AG04449 (cell line): ENCODE data around the gene SHKBP1.

Experiments
- CTCF ChIA-PET: fragments of 350-600 bp; formaldehyde crosslinking; extraction: SDS; loops from one replicate; lab custom pipeline; 2021; ENCODE audit warnings: antibody characterized with exemption; lab: Yijun Ruan, JAX
- POLR2A ChIA-PET: fragments of 400-600, 350-600 bp; formaldehyde crosslinking; extraction: SDS; loops from one replicate; lab custom pipeline; 2020; ENCODE audit warnings: antibody characterized with exemption, inconsistent platforms; lab: Yijun Ruan, JAX
- DNase-seq: peaks from one replicate; pipeline ENCODE4 v3.0.0-alpha.2; 2010; ENCODE audit warnings: low read depth, low spot score
- H3K4me3 ChIP-seq: 2 replicates; pipeline ENCODE4 v1.5.1; 2011; ENCODE audit warnings: low read depth, mild to moderate bottlenecking, control low read depth, low read length
- CTCF ChIP-seq: IDR thresholded peaks from one replicate; pipeline ENCODE4 v1.5.1; 2011; ENCODE audit warnings: mild to moderate bottlenecking, moderate library complexity, low read length, control low read depth, inconsistent platforms; ENCODE audit not compliant: insufficient read depth; ENCODE audit errors: missing control alignments

SHKBP1 gene

GRCh38 chr19:40614622-40615411 lies 38.1 kb downstream of the SHKBP1 start:
- peak overlapping the region; percentile 89 for H3K4me3 ChIP-seq
- ChIA-PET POLR2A (interaction anchor here (0.6 to 1.8 kb wide), 6 partner anchors 11 to 98 kb away, joined by 3 to 5 read pairs (median 3); no protein-coding TSS in a partner anchor), CTCF (interaction anchor here (0.9 to 4.5 kb wide), 8 partner anchors 9 to 310 kb away, joined by 3 to 45 read pairs (median 4); no protein-coding TSS in a partner anchor)

GRCh38 chr19:40616178-40616577 lies 39.5 kb downstream of the SHKBP1 start:
- CTCF ChIA-PET, result interaction anchor here (0.7 to 4.5 kb wide), 9 partner anchors 8 to 30 kb away, joined by 3 to 45 read pairs (median 3); no protein-coding TSS in a partner anchor
- POLR2A ChIA-PET, result no interaction called here

More at GRCh38 chr19:40614622-40615411, 38.1 kb downstream of the SHKBP1 start:
- peak; percentile 75 for DNase-seq
- no peak for TF ChIP-seq CTCF

GRCh38 chr19:40616941-40617340 lies 40.3 kb downstream of the SHKBP1 start:
- H3K4me3 ChIP-seq, result no peak overlapping the region
- ChIA-PET CTCF (interaction anchor here (0.8 to 4.5 kb wide), 6 partner anchors 14 to 29 kb away, joined by 3 to 45 read pairs (median 4); no protein-coding TSS in a partner anchor), POLR2A (no interaction called here)
- TF ChIP-seq CTCF, result no peak
- DNase-seq, result no peak

More at GRCh38 chr19:40616178-40616577, 39.5 kb downstream of the SHKBP1 start:
- H3K4me3 ChIP-seq, result no peak overlapping the region
- no peak for TF ChIP-seq CTCF
- no peak for DNase-seq

GRCh38 chr19:40617961-40618360 lies 41.3 kb downstream of the SHKBP1 start:
- no peak for DNase-seq
- ChIA-PET CTCF (interaction anchor here (9.1 kb wide), 1 partner anchor 16 kb away, joined by 135 read pairs; no protein-coding TSS in a partner anchor), POLR2A (no interaction called here)
- no peak overlapping the region for H3K4me3 ChIP-seq
- no peak for TF ChIP-seq CTCF

- ChIA-PET CTCF (interaction anchor here (0.9 to 9.1 kb wide), 5 partner anchors 11 to 90 kb away, joined by 3 to 135 read pairs (median 3); no protein-coding TSS in a partner anchor), POLR2A (no interaction called here)
- H3K4me3 ChIP-seq, result no peak overlapping the region
- no peak for TF ChIP-seq CTCF
- no peak for DNase-seq
Observed at GRCh38 chr19:40619333-40620160, 42.9 kb downstream of the SHKBP1 start.
